PFSK-1 (cell line): ENCODE measurements around the gene SSH2.

ENCODE experiments used
- FOXP2 ChIP-seq: optimal IDR thresholded peaks from 2 replicates; pipeline ENCODE3; 2011; ENCODE audit warnings: borderline replicate concordance, control low read depth, inconsistent platforms; ENCODE audit not compliant: insufficient read depth; ENCODE audit errors: extremely low read length, extremely low read depth
- POLR2AphosphoS5 ChIP-seq: IDR thresholded peaks from 2 replicates; pipeline ENCODE4 v1.6.1; 2012; ENCODE audit warnings: low read depth, mild to moderate bottlenecking, control low read depth, low read length, moderate library complexity
- REST ChIP-seq, 2 experiments: IDR thresholded peaks; 2 replicates each; pipeline versions ENCODE4 v1.6.1 to v1.8.0; 2011 to 2012; ENCODE audit warnings: low read depth in 2 of 2, low read length in 2 of 2, control low read depth in 1 of 2, inconsistent platforms in 1 of 2, mild to moderate bottlenecking in 1 of 2, moderate library complexity in 1 of 2; ENCODE audit not compliant: insufficient read depth in 1 of 2
- SIN3A ChIP-seq: IDR thresholded peaks from 2 replicates; pipeline ENCODE4 v1.6.1; 2012; ENCODE audit warnings: mild to moderate bottlenecking, low read length, moderate library complexity, borderline replicate concordance; ENCODE audit not compliant: insufficient read depth
- TAF1 ChIP-seq: IDR thresholded peaks from 2 replicates; pipeline ENCODE4 v1.6.1; 2012; ENCODE audit warnings: low read length, control low read depth, borderline replicate concordance; ENCODE audit not compliant: insufficient read depth

SSH2 gene

GRCh38 chr17:29648005-29648404, 282.0 kb downstream of the SSH2 start:
- TF ChIP-seq REST (IDR thresholded peaks at IDR 0.05; ENCODE audit: insufficient read depth in 1 of 2, low read depth in 2 of 2, low read length in 2 of 2) (no peak), FOXP2 (no peak), TAF1 (no peak), SIN3A (no peak), POLR2AphosphoS5 (no peak)

DNA sequence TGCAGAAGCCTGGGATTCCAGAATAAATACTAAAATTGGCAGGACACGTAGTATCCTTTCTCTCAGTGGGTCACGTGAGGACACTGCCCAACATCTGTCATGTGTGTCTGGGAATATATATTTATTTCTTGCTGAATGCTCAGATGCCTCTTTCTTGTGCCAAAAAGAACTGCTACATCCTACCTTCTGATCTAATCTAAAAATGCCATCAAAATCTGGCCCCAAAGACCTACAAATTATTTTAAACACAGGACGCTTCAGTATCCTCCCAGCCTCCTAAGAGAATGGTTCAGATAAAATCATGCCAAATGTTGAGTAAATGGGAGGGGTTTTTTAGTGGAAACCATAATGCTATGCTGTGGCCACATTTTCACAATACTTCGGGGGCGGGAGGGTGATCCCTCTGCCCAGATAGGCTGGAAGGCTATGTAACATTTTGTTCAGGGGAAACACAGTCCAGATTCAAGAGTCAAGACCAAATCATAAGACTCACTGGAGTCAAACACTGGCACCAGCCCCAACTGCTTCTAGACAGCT, 284.4 kb downstream of the SSH2 start:
- no peak for TF ChIP-seq POLR2AphosphoS5
- TF ChIP-seq SIN3A: no peak
- TF ChIP-seq TAF1: no peak
- no peak for TF ChIP-seq REST (IDR thresholded peaks at IDR 0.05; ENCODE audit: insufficient read depth in 1 of 2, low read depth in 2 of 2, low read length in 2 of 2)
- TF ChIP-seq FOXP2: no peak

DNA sequence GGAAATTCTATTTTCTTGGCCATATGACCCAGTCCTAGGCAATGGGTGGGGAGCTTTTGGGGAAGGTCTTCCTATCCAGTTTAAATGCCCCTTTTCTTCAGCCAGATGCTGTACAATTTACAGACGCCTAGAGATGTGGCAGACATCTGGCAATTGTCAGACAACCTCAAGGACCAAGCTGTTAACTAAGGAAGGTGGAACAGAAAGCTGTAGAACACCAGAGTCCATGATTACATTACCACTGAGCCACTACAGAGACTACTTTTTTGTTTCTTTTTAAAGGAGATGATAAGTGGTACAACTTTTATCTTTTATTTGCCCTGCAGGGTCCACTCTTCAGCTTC, 286.2 kb downstream of the SSH2 start:
- TF ChIP-seq SIN3A (no peak), TAF1 (no peak), REST (IDR thresholded peaks at IDR 0.05; ENCODE audit: insufficient read depth in 1 of 2, low read depth in 2 of 2, low read length in 2 of 2) (no peak), POLR2AphosphoS5 (no peak), FOXP2 (no peak)

GRCh38 chr17:29642171-29642611, 287.8 kb downstream of the SSH2 start:
- no peak for TF ChIP-seq FOXP2
- TF ChIP-seq SIN3A: no peak
- no peak for TF ChIP-seq POLR2AphosphoS5
- TF ChIP-seq TAF1: no peak
- no peak for TF ChIP-seq REST (IDR thresholded peaks at IDR 0.05; ENCODE audit: insufficient read depth in 1 of 2, low read depth in 2 of 2, low read length in 2 of 2)

DNA sequence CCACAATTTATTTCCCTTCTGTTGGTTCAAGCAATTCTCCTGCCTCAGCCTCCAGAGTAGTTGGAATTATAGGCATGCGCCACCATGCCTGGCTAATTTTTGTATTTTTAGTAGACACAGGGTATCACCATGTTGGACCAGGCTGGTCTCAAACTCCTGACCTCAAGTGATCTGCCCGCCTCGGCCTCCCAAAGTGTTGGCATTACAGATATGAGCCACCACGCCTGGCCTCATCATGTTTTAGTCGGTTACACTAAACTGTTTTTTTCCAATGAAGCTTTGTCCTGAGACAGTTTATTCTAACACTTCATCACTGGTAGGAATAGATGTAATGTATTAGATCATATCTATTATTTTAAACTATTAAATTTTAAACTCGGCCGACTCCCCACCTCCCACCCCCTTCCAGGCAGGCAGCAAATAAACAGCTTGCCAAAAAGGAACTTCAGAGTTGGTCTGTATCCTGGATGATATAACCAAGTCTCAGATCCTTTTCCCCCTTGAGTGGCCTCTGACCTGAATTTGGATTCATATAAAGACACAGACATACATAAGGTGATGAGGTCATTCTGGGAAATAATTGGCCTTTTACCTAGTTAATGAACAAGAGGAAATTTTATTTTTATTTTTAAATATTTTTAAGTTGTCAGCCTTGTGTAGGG, 288.9 kb downstream of the SSH2 start:
- no peak for TF ChIP-seq SIN3A
- TF ChIP-seq REST (IDR thresholded peaks at IDR 0.05; ENCODE audit: insufficient read depth in 1 of 2, low read depth in 2 of 2, low read length in 2 of 2): no peak
- TF ChIP-seq TAF1: no peak
- no peak for TF ChIP-seq FOXP2
- TF ChIP-seq POLR2AphosphoS5: no peak
